NCI-H524 treated with DMSO at 0.1 percent for 48 hours (cell line): ENCODE data around the gene STRA8.
A peak's percentile ranks its signal among the peaks of the same experiment; 100 is the strongest.

Experiments used
- DNase-seq: peaks from one replicate; lab custom pipeline; 2025; lab: John Stamatoyannopoulos, UW

The STRA8 gene

DNA sequence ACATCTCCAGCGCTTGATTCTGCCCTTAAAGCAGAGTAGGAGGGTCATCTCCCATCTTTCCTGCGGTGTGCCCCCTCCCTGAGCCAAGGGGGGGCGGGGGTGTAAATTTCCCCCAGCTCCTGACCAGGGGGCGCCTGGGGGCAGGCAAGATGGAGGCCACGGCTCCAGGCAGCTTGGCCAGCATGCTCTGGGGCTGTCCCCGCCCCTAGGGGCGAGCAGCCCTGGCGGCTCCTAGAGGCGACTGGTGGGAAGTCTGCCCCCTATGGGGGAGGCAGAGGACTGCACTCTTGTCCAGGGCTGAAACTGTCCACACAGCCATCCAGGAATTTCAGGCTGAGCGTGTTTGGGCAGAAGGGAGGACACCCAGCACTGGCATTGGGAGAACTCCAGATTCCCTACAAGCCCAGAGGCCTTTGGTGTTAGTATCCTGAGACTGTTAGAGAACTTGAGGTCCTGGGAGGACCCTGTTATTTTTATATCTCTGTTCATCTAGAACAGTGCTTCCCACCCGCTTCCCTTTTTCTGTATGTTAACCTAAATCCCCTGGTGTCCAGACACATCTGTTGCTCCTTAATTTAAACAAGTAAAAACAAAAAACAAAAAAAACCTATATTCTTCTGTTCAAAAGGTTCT lies 4.6 kb downstream of the STRA8 start:
- no peak for DNase-seq

DNA sequence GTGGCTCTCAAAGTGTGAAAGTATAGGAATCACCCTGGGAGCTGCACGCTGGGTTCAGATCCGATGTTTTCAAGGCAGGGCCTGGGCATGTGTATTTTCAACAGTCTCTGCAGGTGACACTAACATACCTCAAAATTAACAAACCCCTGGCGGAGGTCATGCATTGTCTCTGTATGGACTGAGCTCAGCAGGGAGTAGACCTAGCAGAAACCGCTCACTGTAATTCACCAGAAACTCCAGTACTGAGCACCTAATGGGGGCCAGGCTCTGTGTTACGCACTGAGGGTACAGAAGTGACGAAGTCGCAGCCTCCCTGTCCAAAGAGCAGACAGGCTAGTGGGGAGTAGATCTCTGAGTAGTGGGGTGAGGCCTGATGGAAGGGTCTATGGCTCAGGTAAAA lies 5.6 kb downstream of the STRA8 start:
- no peak for DNase-seq

DNA sequence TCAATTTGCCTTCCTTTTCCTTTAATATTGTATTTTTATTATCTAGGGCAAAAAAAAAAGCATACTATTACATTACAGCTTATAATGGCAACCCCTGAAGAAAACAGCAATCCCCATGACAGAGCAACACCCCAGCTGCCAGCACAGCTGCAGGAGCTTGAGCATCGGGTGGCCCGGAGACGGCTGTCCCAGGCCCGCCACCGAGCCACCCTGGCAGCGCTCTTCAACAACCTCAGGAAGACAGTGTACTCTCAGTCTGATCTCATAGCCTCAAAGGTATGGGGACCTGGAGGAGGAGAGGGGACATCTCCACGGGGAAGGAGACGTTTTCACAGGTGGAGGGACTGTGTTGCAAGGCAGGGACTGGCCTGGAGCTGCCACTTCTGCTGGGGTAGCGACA lies 6.8 kb downstream of the STRA8 start:
- DNase-seq: peak; percentile 43

DNA sequence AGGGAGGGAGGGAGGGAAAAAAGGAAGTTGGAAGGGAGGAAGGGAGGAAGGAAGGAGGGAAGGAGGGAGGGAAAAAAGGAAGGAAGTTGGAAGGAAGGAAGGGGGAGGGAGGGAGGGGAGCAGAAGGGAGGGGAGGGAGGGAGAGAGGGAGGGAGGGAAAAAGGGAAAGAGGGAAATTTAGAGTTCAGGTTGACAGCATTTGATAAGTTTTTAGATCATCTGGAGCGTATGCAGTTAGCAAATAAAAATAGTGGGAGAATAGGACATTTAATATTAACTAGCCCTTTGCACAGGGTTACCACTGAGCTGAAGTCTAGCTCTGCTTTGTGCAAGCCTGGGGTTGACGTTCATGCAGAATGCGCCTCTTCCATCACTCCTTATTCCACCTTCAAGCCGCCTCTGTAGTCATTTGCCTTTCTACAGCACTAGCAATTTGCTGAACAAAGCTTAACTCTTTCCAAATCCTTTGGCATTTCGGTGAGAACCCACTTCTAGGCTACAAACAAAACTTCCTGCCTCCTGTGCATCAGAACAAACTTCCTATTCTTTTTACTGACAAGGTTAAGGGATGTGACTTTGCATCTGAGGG lies 8.6 kb downstream of the STRA8 start:
- DNase-seq: no peak

DNA sequence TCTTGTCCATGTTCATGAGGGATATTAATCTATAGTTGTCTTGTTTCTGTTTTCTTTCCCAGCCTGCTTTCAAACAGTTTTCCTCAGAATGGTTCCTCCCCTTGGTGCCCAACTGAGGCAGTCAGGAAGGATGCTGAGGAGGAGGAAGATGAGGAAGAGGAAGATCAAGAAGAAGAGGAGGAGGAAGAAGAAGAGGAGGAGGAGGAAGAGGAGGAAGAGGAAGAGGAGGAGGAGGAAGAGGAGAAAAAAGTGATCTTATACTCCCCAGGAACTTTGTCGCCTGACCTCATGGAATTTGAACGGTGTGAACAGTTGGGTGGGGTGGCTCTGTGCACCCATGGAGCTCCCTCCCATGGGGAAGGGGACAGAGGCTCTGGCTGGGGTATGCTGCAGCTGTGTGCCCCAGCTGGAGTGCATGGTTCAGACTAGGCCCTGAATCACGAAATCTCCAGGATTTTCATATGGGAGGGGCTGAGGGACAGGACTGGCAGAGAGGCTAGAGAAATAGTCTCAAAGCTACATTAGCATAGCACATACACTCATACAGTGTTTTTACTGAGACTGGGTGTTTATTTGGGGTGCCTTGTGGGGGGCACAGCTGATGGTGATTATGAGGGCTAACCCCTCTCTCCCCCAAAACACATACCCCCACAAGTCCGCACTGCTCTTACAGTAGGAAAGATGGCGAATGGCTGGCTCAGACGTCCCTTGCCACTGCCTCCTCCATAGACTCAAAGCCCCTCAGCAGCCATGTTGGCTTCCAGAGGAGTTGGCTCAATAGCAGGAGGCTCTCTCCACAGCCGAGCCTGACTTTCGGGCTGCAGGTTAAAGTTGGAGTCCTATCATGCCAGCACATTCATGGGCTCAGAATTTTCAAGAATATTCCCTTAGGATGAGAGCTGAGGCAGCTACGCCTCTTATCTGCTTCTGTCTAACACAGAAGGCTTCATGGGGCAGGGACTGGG lies 11.9 kb downstream of the STRA8 start:
- DNase-seq: no peak

DNA sequence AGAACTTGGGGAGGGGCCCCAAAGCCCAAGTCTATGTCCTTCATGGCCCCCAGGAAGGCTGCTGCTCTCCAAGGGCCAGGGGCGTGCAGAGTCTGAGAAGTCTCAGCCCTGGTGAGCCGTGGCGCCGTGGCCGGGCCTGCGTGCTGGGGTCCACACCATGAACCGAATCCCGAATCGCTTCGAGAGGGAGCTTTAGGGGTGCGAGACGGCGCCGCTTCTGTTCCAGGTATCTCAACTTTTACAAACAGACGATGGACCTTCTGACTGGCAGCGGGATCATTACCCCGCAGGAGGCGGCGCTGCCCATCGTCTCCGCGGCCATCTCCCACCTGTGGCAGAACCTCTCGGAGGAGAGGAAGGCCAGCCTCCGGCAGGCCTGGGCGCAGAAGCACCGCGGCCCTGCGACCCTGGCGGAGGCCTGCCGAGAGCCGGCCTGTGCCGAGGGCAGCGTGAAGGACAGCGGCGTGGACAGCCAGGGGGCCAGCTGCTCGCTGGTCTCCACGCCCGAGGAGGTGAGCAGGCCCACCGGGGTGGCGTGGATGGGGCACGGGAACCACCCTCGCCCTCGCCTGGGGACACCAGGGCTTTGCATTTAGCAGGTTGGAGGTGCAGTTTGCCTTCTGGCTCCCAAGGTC lies 12.7 kb downstream of the STRA8 start:
- DNase-seq: no peak

DNA sequence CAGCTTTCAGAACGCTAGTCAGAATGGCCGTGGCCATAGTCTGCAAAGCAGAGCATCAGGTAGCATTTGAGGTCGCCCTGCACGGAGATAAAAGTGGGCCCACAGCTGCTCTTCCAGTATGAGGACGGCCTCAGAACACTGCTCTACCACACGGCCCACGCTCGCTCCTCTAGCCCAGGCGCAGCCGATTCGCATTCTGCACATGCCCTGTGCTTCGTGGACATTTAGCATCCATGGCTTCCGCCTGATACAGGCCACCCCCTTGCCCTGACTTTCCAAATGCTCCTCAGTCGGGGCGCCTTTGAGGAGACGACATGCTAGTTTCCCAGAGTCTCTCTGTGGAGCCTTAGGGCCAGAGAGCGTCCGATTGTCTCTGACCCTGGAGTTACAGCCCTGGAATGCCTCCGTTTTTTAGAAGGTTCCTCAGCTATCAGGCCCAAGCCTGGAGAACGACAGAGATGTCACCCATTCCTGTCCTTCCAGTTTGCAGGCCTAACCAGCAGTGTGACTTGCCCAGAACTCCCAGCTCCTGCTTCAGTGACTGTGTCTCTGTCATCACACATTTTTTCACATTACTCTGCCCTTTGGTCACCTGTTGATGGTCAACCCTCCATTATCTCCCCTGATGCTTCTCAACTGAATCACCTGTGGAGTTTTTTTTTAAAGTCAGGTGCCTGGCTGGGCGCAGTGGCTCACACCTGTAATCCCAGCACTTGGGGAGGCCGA lies 14.3 kb downstream of the STRA8 start:
- DNase-seq: no peak

DNA sequence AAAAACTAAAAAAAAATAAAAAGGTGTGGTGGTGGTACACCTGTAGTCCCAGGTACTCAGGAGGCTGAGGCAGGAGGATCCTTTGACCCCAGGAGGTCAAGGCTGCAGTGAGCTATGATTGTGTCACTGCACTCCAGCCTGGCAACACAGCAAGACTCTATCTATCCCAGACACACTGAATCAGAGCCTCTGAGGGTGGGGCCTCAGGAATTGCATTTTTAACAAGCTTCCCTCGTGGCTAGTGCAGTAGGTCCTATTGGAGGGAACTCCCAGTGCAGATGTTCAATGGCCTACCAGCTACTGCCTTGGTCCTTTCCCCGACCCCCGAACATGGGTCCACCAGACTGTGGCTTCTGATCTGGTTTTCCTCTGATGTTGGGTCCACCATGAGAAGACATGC lies 14.9 kb downstream of the STRA8 start:
- no peak for DNase-seq

DNA sequence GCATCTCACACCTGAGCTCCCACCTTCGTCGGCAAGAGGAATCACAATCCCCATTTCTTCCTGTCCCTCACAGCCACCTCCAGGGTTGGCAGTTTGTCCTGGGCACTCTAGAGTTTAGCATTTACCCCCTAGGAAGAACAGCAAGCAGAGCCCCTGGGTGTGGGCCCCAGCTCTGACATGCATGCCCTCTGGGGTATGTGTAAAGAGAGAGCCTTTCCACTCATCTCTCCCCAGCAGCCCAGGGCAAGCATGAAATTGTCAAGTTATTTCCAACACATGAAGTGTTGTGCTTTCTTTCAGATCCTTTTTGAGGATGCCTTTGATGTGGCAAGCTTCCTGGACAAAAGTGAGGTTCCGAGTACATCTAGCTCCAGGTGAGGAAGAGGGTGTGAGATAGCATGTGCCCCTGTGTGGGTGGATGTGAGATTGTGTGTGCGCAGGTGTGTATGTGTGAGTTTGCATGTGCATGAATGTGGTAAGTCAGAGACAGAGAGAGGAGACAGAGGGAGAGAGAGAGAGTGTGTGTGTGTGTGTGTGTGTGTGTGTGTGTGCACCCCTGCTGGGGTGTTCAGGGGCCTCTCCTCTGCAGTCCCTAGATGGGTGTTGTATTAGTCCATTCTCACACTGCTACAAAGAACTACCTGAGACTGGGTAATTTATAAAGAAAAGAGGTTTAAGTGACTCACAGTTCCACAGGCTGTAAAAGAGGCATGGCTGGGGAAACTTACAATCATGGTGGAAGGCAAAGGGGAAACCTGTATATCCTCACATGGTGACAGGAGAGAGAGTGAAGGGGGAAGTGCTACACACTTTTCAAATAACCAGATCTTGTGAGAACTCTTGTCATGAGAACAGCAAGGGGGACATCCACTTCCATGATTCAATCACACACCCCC lies 18.1 kb downstream of the STRA8 start:
- DNase-seq: no peak

DNA sequence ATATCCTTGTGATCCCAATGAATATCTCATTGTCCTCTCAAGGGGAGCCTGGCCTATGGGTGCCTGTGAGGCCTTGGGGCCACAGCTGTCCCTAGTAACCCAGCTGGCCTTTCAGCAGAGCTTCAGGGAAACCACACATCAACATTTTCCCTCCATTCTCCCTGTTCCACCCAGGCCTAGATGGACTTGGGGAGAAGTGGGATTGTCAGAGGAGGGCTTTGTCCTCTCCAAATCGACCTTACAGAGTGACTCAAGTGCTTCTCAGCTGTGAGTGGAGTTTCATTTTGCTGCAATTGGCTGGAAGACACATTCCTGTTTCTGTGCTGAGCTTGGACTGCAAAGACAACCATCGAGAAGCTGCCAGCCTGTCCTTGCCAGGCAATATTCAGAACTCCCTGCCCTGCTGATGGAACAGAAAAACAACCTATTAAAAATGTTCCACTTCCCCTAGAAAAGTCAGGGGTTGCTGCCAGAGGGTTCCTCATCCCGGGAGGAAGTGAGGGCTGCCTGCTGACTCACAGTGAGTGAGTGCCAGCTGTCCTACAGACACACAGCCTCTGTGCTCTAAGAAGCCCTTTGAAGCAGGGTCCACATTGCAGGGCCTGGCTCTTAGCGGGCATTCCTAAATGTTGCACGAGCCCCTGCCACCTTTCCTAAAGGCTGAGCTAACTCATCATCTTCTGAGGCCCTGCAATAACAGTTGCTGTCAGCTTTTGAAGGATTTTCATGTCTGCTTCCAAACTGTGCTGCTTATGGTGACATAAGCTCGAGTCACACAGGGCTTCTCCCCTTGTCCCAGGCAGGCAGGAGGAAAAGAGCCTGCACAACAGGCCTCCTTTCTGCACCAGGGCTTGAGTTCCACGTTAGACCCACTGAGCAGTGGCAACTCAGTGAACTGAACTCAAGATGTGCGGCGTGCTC lies 20.5 kb downstream of the STRA8 start:
- no peak for DNase-seq

DNA sequence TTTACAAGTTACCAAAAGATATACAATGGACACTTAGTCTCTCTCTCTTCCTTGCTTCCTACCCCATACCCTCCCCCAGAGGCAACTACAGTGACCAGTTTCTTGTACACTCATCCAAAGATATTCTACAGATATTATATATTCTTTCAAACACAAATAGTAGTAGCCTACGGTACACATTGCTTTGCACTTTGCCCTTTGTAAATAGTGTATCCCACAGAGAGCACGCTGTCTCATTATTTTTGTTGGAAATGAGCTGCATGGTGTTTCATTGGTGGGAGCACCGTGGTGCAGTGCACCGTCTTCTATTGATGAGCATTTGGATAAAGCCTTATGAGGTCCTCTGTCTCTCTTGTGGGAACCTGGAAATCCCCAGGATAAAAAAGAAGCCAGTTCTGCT lies 24.2 kb downstream of the STRA8 start:
- no peak for DNase-seq

DNA sequence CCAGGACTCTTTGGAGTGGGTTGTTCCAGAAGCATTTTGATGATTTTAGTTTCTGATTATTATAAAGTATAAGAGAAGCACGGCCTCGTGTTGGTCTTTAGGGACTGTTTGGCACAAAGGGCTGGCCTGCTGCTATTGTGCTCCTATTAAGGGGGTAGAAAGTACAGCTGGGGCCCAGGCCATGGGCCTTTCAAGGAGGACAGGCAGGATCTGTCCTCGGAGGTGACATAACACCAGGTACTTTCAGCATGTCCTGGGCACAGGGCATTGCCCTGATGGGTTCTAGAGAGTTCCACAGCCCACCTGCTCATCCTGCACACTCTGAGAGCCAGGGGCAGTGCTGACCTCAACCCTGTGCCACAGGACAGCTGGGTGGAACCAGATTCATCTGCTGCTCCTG lies 24.9 kb downstream of the STRA8 start:
- DNase-seq: no peak

DNA sequence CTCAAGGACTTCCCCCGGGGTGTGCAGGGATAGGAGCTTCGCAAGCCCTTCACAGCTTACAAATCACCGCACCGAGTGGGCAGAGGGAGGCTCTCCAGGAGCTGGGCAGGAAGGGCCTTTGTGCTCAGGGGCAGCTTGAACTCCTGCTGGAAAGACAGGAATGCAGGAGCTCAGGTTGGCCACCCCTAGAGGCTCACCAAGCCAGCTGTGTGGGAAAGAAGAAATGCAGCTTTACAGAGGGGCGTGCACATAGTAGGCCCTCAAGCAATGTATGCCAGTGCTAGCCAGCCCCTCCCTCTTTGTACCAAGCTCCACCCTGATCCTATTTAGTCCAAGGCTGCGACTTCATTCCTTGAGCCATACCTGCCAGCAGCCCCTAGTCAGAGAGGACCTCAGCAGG lies 26.1 kb downstream of the STRA8 start:
- no peak for DNase-seq

DNA sequence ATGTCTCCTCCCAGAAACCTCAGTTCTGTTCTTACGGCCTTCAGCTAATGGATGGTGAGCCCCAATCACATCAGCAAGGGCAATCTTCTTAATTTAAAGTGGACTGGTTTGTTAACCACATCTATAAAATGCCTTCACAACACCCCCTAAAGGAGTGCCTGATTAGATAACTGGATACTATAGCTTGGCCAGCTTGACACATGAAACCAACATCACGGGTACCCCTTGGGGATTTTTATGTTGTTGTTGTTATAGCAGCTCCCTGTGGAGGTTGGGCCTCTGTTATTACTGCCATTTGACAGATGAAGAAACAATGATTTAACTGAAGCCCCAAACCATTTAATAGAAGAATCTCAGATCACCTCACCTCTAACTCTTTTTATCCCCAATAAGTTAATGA lies 26.8 kb downstream of the STRA8 start:
- no peak for DNase-seq

DNA sequence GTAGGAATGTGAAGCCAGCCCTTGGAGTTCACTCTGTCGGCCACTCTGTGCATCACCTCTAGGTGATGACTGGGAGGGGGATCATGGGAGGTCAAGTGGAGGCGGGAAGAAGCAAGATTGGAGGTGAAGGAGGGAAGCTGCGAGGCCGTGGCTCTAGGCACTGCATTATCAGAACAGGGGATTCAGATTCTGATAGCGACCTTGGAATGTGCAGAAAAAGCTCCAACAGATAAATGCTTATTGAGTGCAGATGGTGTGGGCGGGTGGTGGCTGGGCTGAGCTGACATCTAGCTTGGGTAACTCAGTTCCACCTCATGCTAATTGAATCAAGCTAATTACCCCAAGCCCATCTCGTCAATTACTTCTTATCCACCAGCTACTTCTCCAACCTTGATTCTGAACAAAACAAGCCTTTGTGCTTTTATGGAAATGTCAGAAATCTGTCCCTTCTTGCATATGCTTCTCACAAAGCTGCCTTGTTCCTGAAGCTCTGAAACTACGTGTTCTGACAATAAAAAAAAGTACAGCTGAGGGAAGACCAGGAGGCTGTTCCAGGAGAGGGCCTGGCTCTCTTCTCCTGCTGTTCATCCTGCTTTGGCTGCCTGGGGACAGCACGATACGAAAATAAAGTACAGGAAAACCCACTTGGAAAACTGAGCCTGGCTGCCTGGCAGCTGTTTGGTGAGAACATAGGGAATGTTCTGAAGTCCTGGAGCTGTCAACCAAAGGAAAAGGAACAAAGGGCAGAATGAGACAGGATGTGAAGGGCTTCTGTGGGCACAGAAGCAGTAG lies 27.5 kb downstream of the STRA8 start:
- no peak for DNase-seq

DNA sequence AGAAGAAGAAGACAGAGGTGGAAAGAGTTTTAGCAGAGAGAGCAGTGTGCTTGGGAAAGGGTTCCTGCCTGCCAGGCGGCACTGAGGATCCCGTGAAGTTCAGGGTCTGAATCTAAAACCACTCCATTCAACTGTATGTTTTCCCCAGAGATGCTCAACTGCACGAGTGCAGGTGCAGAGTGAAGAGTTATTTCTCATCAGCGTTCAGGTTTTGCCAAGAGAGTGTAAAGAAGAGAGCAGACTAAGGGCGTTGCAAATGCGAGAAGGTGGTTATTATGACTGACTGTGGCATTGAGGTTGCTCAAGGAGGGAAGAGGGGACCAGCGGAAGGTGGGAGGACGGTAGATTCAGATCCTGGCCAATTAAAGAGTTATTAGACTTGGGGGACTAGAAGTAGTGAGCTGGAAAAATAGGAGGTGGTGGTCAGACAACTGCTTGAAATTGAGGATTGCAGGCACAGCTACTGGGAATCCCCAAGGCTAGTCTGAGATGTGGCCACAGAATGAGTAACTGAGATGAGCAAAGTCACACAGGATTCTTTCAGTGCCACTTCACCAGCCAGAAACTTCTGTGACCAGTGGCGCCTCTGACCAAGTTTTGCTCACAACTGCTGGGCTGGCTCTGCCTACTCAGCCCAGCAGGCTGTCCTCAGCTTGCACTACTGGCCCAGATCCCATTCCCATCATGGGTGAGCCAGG lies 29.1 kb downstream of the STRA8 start:
- DNase-seq: no peak

DNA sequence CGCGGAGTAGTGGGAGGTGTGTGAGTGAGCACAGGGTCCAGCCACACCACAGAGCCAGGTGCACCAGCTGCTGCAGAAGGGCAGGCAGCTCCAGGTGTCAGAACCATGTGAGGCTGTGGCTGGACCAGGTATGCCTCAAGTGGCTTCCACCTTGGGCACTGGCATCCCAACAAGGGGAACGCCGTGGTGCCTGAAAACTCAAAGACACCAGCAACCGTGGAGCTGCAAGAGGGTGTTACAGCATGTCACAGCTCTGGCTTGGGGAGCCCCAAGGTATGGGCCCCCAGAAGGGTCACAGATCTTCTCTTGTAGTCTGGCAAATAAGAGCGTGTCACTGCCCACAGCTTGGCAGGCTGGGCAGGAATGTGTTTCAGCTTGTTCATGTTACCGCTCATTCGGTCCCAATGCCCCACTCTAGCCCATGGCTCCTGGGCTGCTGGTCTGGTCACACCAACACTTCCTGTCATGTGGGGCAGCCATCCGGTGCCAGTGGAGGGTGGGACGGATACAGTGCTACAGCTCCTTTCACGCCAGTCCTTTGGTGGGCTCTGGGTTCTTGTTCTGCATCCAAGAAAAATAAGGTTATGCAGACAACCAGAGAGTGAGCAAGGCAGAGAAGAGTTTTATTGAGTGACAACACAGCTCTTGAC lies 29.8 kb downstream of the STRA8 start:
- DNase-seq: no peak

DNA sequence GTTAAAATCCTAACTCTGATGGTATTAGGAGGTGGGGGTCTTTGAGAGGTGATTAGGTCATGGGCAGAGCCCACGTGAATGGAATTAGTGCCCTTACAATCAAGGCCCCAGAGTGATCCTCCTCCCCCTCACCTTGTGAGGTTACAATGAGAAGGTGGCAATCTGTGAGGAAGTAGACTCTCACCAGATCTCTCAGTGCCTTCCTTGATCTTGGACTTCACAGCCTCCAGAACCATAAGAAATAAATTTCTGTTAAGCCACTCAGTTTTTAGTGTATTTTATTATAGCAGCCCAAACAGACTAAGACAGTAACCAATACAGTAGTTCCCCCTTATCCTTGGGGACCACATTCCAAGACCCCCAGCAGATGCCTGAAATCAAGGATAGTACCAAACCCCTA lies 32.0 kb downstream of the STRA8 start:
- DNase-seq: no peak
